G401.6 (cell line): ENCODE results near the gene GALNT4.

Experiments
- FAIRE-seq: peaks from 2 replicates; lab custom pipeline; 2012; peaks lifted over from hg19 to GRCh38; lab: Jason Lieb, UNC

The GALNT4 gene

GRCh38 chr12:89493670-89494302 is 30.8 kb downstream of the GALNT4 start:
- FAIRE-seq = no peak

GRCh38 chr12:89492883-89493282 is 31.7 kb downstream of the GALNT4 start:
- no peak for FAIRE-seq

GRCh38 chr12:89490922-89491321 is 33.7 kb downstream of the GALNT4 start:
- FAIRE-seq = no peak

- no peak for FAIRE-seq
These were observed 38.3 kb downstream of the GALNT4 start for GRCh38 chr12:89486264-89486663.

GRCh38 chr12:89484470-89484869 is 40.1 kb downstream of the GALNT4 start:
- no peak for FAIRE-seq

GRCh38 chr12:89481213-89481914 is 43.2 kb downstream of the GALNT4 start:
- FAIRE-seq = no peak

- no peak for FAIRE-seq
These were observed 44.6 kb downstream of the GALNT4 start for GRCh38 chr12:89479982-89480381.

- FAIRE-seq = no peak
These were observed 46.8 kb downstream of the GALNT4 start for GRCh38 chr12:89477633-89478279.

- FAIRE-seq = no peak
These were observed 47.5 kb downstream of the GALNT4 start for GRCh38 chr12:89476904-89477595.

- FAIRE-seq = no peak
These were observed 48.4 kb downstream of the GALNT4 start for GRCh38 chr12:89476232-89476631.

GRCh38 chr12:89475203-89475990 is 49.2 kb downstream of the GALNT4 start:
- no peak for FAIRE-seq

- FAIRE-seq = no peak
These were observed 50.0 kb downstream of the GALNT4 start for GRCh38 chr12:89474615-89475014.
